Medulla oblongata (tissue), 1 donor: ENCODE measurements around the gene KIF21B.
A peak's percentile ranks its signal among the peaks of the same experiment; 100 is the strongest.

Experiments
- DNase-seq: peaks from one replicate; pipeline ENCODE4 v3.0.0-alpha.2; 2015; ENCODE audit errors: extremely low spot score

The KIF21B gene

GRCh38 chr1:201000391-201000790 is 23.1 kb downstream of the KIF21B start:
- no peak for DNase-seq

- no peak for DNase-seq
Observed at GRCh38 chr1:200999667-201000066, 23.8 kb downstream of the KIF21B start.

GRCh38 chr1:200998323-200998722 is 25.2 kb downstream of the KIF21B start:
- DNase-seq, result no peak

GRCh38 chr1:200992382-200993048 is 31.0 kb downstream of the KIF21B start:
- DNase-seq, result peak; percentile 18

GRCh38 chr1:200991097-200991614 is 32.4 kb downstream of the KIF21B start:
- DNase-seq, result peak; percentile 56

- DNase-seq, result no peak
Observed at GRCh38 chr1:200990114-200990513, 33.4 kb downstream of the KIF21B start.

GRCh38 chr1:200989337-200989736 is 34.2 kb downstream of the KIF21B start:
- DNase-seq, result no peak

GRCh38 chr1:200988693-200989092 is 34.8 kb downstream of the KIF21B start:
- no peak for DNase-seq

- no peak for DNase-seq
Observed at GRCh38 chr1:200985481-200985880, 38.0 kb downstream of the KIF21B start.

GRCh38 chr1:200983035-200983561 is 40.4 kb downstream of the KIF21B start:
- DNase-seq, result no peak

GRCh38 chr1:200982071-200982945 is 41.2 kb downstream of the KIF21B start:
- DNase-seq, result no peak

GRCh38 chr1:200981278-200981677 is 42.2 kb downstream of the KIF21B start:
- no peak for DNase-seq

GRCh38 chr1:200980873-200981272 is 42.6 kb downstream of the KIF21B start:
- no peak for DNase-seq

GRCh38 chr1:200980452-200980772 is 43.1 kb downstream of the KIF21B start:
- DNase-seq, result no peak

GRCh38 chr1:200979574-200980451 is 43.7 kb downstream of the KIF21B start:
- DNase-seq, result no peak

- DNase-seq, result no peak
Observed at GRCh38 chr1:200977071-200977754, 46.3 kb downstream of the KIF21B start.

GRCh38 chr1:200976634-200977033 is 46.9 kb downstream of the KIF21B start:
- DNase-seq, result no peak

- no peak for DNase-seq
Observed at GRCh38 chr1:200975458-200975857, 48.1 kb downstream of the KIF21B start.

GRCh38 chr1:200974711-200975110 is 48.8 kb downstream of the KIF21B start:
- no peak for DNase-seq

GRCh38 chr1:200973937-200974657 is 49.4 kb downstream of the KIF21B start:
- DNase-seq, result no peak
